ENCODE results near the gene JAG2. TPM values are rescaled to one million over a fixed set of nuclear protein-coding genes. Genes with fewer than 3 reads are reported as not detected.

JAG2 gene
- total RNA-seq, 1 donor from 2014 or later, result 7.5 TPM

DNA sequence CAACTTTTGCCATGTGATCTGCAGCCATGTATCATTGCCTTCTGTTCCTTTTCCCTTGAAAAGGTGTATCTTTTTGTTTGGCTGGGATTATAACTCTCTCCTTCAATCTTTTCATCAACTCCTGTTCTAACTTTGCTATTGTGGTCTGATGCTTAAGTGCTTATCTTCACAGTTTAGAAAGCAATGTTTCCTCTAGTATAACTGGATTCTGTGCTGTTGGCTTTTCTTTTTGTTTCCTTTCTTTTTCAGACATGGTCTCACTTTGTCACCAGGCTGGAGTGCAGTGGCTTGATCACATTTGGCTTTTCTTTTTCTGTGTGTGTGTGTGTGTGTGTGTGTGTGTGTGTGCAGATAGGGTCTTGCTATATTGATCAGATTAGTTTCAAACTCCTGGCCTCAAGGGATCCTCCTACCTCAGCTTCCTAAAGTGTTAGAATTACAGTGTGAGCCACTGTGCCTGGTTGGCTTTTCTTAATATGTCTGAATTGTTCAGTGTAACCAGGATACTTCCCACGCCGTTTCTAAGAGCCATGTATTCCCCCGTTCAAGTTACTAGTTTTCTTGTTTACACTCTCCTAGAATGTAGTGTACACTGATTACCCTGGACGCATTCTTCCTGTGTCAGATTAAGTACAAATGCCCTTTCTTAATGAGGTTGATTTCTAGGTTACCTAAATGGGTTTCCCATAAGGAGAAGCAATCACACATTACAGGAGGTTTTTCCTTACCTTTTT, 35.5 kb downstream of the JAG2 start:
- Mint-ChIP-seq H3K27ac (ENCODE audit: unreplicated experiment) (no peak overlapping the region), H3K4me1 (ENCODE audit: unreplicated experiment) (no peaks in the 10 kb centered on the region), H3K9me3 (ENCODE audit: unreplicated experiment) (no peaks in the 10 kb centered on the region), H3K4me3 (ENCODE audit: unreplicated experiment) (no peak overlapping the region), H3K36me3 (ENCODE audit: unreplicated experiment) (no peaks in the 10 kb centered on the region), H3K27me3 (ENCODE audit: unreplicated experiment) (peaks cover 31% of the 10 kb centered on the region)
- TF ChIP-seq, protein P1, sequence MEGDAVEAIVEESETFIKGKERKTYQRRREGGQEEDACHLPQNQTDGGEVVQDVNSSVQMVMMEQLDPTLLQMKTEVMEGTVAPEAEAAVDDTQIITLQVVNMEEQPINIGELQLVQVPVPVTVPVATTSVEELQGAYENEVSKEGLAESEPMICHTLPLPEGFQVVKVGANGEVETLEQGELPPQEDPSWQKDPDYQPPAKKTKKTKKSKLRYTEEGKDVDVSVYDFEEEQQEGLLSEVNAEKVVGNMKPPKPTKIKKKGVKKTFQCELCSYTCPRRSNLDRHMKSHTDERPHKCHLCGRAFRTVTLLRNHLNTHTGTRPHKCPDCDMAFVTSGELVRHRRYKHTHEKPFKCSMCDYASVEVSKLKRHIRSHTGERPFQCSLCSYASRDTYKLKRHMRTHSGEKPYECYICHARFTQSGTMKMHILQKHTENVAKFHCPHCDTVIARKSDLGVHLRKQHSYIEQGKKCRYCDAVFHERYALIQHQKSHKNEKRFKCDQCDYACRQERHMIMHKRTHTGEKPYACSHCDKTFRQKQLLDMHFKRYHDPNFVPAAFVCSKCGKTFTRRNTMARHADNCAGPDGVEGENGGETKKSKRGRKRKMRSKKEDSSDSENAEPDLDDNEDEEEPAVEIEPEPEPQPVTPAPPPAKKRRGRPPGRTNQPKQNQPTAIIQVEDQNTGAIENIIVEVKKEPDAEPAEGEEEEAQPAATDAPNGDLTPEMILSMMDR (IDR thresholded peaks at IDR 0.05), result no peak
- no peak for DNase-seq (ENCODE audit: extremely low spot score, unreplicated experiment)

DNA sequence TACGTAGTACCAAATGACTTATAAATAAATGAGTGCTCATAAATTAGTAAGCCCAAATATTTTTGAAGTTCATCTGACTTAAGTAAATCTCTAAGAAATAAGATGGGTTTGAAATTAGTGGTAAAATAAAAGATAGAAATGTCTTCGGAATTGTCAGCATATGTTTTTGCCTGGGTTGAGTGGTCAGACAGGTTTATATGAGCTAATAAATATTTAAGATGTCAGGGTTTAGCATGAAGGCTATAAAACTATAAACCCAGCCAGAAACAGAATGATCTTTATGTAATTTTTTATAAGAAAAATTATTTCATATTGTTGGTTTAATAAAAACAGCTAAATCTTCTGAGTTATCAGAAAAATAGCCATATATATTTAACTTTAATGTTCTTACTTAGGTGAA, 37.3 kb downstream of the JAG2 start:
- Mint-ChIP-seq H3K9me3 (ENCODE audit: unreplicated experiment) (no peaks in the 10 kb centered on the region), H3K4me1 (ENCODE audit: unreplicated experiment) (no peaks in the 10 kb centered on the region), H3K4me3 (ENCODE audit: unreplicated experiment) (no peak overlapping the region), H3K36me3 (ENCODE audit: unreplicated experiment) (no peaks in the 10 kb centered on the region), H3K27me3 (ENCODE audit: unreplicated experiment) (peaks cover 43% of the 10 kb centered on the region), H3K27ac (ENCODE audit: unreplicated experiment) (no peak overlapping the region)
- no peak for DNase-seq (ENCODE audit: extremely low spot score, unreplicated experiment)
- TF ChIP-seq, protein P1 (IDR thresholded peaks at IDR 0.05), result no peak

DNA sequence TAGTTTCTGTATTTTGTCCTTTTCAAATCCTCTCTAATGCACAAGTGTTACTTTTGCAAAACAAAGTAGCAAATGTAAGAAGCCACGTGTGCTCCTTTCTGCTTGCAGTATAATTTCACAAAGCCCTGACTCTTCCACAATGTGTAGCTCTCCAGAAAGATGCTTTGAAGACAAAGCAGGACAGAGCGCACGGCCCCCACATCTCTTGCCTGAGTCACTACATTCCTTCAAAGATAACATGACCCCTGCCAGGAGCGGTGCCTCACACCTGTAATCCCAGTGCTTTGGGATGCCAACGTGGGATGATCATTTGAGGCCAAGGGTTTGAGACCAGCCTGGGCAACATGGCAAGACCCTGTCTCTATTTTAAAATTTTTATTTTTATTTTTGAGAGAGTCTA, 40.5 kb downstream of the JAG2 start:
- no peaks in the 10 kb centered on the region for H3K9me3 Mint-ChIP-seq (ENCODE audit: unreplicated experiment)
- no peak for DNase-seq (ENCODE audit: extremely low spot score, unreplicated experiment)
- H3K27ac Mint-ChIP-seq (ENCODE audit: unreplicated experiment), result no peak overlapping the region
- no peaks in the 10 kb centered on the region for H3K36me3 Mint-ChIP-seq (ENCODE audit: unreplicated experiment)
- TF ChIP-seq, protein P1 (IDR thresholded peaks at IDR 0.05), result no peak
- no peak overlapping the region for H3K4me3 Mint-ChIP-seq (ENCODE audit: unreplicated experiment)
- no peaks in the 10 kb centered on the region for H3K4me1 Mint-ChIP-seq (ENCODE audit: unreplicated experiment)
- H3K27me3 Mint-ChIP-seq (ENCODE audit: unreplicated experiment), result peaks cover 56% of the 10 kb centered on the region

DNA sequence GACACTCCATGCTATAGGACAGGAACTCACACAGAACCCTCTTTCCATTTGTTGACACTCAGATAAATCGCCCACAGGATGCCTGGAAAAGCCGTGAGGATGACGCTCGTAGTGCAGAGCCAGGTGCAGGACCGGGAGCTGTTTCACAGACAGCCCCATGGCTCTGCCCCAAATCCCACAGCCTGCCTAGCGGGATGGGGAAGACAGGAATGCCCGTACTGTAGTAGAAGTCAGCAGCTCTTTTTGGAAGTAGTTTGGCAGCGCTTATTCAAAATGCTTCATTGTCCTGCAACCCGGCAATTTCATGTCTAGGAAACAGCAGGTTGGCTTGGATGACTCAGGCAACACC, 41.6 kb downstream of the JAG2 start:
- DNase-seq (ENCODE audit: extremely low spot score, unreplicated experiment), result peak; percentile 62
- H3K4me3 Mint-ChIP-seq (ENCODE audit: unreplicated experiment), result no peak overlapping the region
- peaks cover 3% of the 10 kb centered on the region for H3K9me3 Mint-ChIP-seq (ENCODE audit: unreplicated experiment)
- no peak overlapping the region for H3K27ac Mint-ChIP-seq (ENCODE audit: unreplicated experiment)
- TF ChIP-seq, protein P1 (IDR thresholded peaks at IDR 0.05), result no peak
- no peaks in the 10 kb centered on the region for H3K4me1 Mint-ChIP-seq (ENCODE audit: unreplicated experiment)
- H3K36me3 Mint-ChIP-seq (ENCODE audit: unreplicated experiment), result no peaks in the 10 kb centered on the region
- H3K27me3 Mint-ChIP-seq (ENCODE audit: unreplicated experiment), result peaks cover 62% of the 10 kb centered on the region

DNA sequence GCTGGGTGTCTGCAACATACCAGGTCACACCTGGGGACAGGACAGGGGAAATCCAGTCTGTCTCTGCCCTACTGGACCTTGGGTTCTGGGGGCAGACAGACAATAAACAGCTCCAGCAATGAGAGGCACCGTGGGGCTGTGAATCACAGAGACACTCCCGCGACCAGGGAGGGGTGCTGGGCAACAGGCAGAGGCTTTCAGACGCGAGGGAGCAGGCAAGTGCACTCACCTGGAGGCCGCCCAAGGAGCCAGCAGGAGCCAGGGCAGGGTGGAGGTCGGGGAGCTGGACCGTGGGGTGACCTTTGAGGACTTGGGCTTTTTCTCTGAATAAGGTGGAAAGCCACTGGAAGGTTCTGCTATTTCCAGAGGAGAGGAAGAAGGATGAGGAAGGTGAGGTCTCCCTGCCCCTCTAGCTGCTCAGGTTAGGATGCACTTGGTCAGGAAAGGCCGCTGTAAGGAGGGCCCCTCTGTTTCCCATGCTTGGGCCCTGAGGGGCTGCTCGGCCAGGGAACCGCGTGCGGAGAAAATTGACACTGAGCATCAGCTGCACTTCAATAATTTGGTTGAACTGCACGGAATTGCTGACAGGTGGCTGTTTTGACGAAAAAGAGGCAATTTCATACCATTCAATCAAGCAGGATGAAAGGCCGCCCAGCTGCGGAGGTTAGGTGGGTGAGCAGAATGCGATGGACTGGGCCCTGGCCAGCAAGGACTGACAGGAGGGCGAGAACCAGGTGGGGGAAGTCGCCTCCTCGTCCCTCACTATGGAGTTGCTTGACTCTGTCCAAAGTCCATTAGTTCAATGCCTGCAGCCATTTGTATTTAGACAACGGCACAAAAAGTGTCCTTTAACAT, 42.2 kb downstream of the JAG2 start:
- Mint-ChIP-seq H3K27me3 (ENCODE audit: unreplicated experiment) (peaks cover 68% of the 10 kb centered on the region), H3K9me3 (ENCODE audit: unreplicated experiment) (peaks cover 3% of the 10 kb centered on the region), H3K4me3 (ENCODE audit: unreplicated experiment) (no peak overlapping the region), H3K4me1 (ENCODE audit: unreplicated experiment) (no peaks in the 10 kb centered on the region), H3K36me3 (ENCODE audit: unreplicated experiment) (no peaks in the 10 kb centered on the region), H3K27ac (ENCODE audit: unreplicated experiment) (no peak overlapping the region)
- peak; percentile 83 for DNase-seq (ENCODE audit: extremely low spot score, unreplicated experiment)
- TF ChIP-seq, protein P1 (IDR thresholded peaks at IDR 0.05), result no peak

Measured in osteocyte (in vitro differentiated cells).